Measurements from ENCODE around the gene CDK19.
"Not testable (repeated sequence)": the region's sequence is repeated elsewhere in the genome, so short reads cannot be mapped to it uniquely, and the experiment has no call there.

The CDK19 gene

DNA sequence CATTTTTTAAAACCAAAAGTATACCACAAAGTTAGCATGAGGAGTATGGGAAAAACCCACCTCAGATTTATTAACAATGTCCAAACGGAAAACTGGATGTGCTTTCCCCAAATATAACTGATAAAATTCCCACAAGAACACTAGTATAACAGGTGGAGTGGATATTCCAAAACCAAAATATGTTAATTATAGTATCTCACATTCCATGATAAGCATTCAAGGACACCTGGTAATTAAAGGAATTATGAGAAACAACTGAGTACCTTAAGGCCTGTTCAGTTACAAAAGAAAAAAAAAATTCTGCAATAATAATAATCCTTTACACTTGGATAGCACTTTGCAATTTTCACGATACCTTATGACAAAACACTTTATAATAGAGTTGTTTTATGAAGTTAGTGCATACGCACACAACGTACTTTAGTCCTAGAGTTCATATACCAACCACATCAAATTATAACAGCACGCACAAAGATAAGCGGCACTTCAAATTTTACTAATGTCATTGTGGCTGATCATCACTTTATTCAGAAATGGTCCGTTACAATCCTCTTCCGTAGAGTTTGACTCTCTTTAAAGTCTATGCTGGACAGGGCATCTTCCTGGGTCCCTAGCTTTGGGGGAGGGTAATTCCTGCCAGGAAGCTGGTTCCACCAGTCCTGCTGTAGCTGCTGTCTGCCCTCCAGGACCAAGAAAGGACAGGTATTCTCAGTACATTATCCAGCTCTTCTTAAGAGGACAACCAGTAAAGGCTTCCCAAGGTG lies 1.7 kb downstream of the CDK19 start:
- DNase-seq: no peak

DNA sequence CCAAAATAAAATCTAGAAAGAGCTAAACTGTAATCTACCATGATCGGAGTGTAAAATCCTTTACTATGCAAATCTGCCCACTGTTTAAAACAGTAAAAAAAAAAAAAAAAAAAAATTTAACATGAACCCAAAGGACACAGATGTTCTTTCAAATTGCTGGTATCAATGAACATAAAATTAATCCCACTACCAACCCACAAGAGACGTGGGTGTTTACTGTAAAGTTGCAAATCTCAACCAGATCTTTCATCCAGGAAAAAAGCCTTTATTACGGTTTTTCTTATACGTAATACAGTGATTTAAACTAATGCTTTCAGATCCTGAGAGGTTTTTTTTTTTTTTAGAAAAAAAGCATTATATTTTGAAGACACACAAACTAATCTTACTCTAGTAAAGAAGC lies 2.5 kb downstream of the CDK19 start:
- DNase-seq: no peak

DNA sequence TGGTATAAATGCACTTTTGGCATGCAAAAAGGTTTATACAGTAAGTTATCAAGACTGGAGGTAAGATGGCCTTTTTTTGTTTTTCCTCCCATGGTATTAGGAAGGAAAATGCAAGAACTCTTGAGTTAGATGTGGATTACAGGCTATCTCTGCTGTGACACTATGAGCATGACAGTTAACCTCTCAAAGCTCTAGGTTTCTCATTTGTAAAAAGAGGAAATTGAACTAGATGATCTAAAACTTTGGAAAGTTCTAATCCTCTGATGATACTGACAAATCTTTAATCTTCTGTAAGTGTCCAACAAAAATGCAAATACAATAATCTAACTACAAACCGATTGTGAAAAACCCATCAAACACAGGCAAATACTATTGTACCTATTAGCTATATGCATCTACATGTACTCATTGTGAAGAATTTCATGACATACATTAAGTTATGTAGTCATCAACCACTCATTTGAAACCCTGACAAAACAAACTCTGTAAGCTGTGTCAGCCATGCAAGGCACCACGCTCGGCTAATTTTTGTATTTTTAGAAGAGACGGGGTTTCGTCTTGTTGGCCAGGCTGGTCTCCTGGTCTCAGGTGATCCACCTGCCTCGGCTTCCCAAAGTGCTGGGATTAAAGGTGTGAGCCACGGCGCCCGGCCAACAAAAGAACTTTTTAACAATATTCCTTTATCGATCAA lies 4.2 kb downstream of the CDK19 start:
- no peak for DNase-seq

DNA sequence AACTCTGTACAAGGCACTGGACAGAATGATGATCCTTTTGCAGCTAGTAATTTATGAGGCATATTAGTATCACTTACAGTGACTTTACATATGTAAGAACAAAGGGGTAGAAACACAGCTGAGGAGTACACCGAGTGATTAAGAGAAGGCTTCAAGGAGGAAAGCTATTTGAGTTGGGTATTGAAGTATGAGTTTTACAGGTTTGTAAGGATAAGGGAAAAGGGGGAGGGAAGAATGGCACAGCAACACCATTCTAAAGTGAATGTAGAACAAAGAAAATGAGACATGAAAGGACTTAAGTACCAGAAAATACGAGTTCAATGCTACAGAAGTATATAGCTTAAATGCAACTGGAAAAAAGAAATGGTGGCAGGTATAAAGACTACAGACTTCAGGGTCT lies 5.5 kb downstream of the CDK19 start:
- DNase-seq: no peak

DNA sequence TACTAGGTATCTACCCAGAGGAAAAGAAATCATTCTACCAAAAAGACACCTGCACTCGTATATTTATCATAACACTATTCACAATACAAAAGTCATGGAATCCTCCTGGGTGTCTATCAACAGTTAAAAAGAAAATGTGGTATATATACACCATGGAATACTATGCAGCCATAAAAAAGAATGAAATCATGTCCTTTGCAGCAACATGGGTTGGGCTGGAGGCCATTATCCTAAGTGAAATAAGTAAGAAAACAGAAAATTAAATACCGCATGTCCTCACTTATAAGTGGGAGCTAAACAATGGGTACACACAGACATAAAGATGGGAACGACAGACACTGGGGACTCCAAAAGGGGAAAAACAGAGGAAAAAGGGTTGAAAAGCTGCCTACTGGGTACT lies 13.1 kb downstream of the CDK19 start:
- DNase-seq: not testable (repeated sequence)

DNA sequence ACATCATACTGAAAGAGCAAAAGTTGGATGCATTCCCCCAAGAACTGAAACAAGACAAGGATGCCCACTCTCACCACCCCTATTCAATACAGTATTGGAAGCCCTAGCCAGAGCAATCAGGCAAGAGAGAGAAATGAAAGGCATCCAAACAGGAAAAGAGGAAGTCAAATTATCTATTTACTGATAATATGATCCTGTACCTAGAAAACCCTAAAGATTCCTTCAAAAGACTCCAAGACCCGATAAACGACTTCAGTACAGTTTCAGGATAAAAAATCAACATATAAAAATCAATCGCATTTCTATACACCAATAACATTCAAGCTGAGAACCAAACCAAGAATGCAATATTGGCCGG lies 14.5 kb downstream of the CDK19 start:
- no peak for DNase-seq

DNA sequence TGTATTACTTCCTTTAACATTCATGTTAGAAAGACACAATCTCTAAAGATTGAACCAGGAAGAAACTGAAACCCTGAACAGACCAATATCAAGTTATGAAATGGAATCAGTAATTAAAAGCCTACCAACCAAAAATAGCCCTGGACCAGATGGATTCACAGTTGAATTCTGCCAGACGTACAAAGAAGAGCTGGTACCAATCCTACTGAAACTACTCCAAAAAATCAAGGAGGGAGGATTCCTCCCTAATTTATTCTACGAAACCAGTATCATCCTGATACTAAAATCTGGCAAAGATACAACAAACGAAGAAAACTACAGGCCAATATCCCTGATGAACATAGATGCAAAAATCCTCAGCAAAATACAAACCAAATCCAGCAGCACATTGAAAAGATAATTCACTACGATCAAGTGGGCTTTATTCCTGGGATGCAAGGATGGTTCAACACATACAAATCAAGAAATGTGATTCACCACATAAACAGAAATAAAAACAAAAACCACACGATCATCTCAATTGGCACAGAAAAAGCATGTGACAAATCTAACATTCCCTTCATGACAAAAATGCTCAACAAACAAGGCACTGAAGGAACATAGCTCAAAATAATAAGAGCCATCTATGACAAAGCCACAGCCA lies 15.0 kb downstream of the CDK19 start:
- DNase-seq: no peak

DNA sequence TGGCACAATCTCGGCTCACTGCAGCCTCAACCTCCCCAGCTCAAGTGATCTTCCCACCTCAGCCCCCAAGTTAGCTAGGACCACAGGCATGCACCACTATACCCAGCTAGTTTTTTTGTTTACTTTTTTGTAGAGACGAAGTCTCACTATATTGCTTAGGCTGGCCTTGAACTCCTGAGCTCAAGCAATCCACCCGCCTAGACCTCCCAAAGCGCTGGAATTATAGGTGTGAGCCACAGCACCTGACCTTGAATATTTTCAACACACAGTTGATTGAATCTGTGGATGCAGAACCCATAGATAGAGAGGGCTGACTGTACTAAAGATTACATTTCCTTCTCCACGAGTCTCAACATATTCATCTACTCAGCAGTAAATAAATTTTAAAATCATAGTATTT lies 15.6 kb downstream of the CDK19 start:
- DNase-seq: no peak

DNA sequence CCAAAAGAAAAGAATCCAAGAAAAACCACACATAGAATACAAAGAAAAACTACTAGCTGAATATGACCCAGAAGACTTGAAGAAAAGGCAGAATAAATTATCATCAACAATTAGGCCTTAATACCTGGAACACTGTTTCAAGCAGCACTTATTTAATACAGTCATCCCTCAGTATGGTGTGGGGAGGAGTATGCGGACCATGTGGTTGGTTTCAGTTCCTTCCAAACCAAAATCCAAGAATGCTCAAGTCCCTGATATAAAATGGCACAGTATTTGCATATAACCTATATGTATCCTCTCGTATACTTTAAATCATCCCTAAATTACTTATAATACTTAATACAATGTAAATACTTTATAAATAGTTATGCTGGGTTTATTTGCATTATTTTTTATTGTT lies 16.1 kb downstream of the CDK19 start:
- no peak for DNase-seq

DNA sequence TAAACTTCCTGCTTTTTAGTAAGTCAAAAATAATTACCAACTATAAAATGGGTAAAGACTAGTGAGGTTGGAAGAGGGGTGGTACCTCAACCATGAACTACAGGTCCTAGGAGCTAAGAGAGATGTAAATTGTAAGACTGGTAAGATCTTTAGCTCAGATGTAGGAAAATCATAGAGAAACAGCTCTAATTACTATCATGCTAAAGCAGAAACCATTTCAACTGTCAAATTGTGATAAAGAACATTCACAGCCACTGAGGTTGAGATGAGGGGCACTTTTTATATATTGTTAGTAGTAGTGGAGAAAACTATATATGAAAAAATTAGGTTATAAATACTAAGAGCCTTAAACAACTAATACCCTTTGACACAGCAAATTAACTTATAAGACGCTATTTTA lies 20.0 kb downstream of the CDK19 start:
- no peak for DNase-seq

DNA sequence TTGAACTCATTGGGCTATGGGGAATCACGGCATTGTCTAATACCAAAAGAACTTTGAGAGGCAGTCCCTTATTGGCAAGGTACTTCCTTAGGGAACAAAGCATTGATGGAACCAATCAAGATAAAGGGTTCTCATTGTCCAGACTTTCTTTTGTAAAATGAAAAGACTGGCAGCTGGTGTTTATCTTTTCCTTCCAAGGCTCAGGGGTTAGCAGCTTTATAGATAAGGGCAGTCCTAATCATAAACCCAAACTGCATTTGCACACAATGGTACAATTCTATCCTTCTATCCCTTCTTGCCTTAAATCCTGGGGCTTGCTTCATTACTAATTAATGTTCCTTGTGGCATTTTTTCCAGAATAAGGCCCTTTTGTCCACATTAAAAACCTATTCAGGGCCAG lies 28.6 kb downstream of the CDK19 start:
- DNase-seq: no peak

DNA sequence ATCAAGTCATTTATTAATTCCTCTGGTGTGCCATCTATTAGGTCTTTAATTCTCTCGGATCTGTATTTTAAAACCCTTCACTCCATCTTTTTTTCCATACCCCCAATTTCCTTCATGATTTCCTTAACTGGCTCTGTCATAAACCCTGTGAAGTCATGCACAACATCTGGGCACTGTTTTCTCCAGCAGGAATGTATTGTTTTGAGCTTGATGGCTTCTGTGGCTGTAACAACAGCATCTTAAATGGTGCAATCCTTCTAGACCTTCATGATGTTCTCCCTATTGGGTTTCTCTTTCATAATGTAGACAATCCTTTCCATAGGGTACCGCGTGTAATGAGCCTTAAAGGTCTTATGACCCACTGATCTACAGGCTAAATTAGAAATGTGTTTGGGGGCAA lies 29.0 kb downstream of the CDK19 start:
- DNase-seq: no peak

DNA sequence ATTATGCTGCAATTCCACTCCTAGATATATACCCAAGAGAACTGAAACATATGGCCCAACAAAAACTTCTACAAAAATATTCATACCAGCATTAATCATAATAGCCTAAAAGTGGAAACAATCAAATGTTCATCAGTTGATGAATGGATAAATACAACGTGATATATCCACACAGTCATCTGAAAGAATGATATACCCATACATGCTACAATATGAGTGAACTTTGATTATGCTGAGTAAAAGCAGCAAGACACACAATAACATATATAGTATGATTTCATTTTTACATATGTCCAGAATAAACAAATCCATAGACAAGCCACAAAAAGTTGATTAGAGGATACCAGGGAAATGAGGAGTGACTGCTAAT lies 30.7 kb downstream of the CDK19 start:
- no peak for DNase-seq

DNA sequence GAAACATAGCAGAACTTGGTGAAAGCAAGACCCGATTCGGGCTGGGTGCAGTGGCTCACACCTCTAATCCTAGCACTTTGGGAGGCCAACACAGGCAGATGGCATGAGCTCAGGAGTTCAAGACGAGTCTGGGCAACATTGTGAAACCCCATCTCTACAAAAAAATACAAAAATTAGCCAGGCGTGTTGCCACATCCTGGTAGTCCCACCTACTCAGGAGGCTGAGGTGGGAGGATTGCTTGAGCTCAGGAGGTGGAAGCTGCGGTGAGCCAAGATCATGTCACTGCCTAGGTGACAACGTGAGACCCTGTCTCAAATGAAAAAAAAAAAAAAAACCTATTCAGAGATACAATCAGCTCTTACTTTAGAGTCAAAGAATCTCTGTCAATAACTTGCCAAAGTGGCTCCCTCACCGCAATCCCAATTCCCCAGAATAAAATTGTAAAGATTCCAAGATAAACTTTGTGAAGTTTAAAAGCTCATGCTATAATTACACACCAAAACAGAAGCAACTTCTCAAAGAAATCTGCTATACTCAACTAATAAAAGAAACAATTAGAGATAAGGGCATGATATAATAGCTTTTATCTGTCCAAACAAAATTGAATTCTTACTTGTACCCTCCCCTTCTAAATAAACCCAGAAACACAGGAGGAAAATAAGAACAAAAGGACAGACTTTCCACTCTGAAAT lies 33.6 kb downstream of the CDK19 start:
- no peak for DNase-seq

DNA sequence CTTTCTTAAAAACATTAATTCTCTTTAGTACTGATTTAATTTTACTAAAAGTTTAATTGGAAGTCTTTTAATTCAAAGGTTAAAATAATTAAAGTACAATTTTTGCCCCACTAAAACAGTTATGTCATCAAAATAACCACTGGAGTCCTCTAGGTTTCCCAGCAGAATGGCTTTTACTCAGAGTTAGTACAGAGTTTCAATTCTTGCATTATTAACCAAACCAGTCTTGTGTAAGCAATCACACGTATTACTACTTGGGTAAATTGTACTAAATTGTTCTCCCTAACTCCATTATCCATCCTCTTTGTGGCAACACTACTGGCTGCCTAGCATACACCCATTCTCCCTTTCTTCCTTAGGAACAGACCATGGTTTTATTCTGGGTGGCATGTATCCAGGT lies 36.9 kb downstream of the CDK19 start:
- no peak for DNase-seq

DNA sequence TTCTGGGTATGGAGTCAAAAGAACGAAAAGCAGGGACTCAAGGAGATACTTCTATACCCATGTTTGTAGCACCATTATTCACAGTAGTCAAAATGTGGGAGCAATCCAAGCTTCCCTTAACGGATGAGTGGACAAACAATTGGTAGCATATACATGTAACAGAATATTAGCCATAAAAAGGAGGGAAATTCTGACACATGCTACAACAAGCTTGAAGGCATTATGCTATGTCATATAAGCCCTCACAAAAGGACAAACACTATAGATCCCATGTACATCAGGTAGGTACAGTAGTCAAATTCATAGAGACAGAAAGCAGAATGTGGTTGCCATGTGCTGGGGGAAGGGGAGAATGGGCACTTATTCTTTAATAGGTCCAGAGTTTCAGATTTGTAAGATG lies 37.6 kb downstream of the CDK19 start:
- no peak for DNase-seq

DNA sequence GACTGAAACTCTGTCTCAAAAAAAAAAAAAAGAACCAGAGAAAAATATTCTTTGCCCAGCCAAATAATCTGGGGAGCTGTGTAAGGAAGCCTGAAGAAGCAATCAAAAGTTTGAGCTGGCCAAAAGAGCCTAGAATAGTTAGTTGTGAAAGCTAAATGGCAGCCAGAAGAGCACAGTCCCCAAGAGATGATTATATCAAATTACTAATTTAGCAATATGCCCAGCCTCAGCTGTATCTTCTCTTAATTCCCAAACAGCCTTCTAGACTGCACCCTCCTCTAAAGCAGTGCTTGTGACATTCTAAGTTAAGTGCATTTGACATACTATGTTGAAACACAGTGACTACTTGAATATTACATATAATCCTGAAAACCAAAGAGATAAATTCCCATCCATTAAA lies 38.9 kb downstream of the CDK19 start:
- DNase-seq: no peak

DNA sequence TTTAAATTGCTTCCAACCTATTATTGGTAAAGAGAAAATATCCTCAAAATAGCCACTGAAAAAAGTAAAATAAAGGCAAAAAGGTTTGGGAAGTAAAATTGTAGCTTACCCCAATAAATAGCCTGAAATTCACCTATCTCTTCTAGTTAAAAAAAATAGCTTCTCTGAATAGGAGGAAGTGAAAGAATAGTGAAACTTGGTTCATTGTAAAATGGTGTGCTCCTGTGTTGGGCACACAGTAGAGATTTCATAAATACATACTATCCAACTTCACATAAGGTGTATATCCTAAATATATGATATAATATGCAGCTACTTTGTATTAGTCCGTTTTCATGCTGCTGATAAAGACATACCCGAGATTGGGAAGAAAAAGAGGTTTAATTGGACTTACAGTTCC lies 45.3 kb downstream of the CDK19 start:
- DNase-seq: no peak

DNA sequence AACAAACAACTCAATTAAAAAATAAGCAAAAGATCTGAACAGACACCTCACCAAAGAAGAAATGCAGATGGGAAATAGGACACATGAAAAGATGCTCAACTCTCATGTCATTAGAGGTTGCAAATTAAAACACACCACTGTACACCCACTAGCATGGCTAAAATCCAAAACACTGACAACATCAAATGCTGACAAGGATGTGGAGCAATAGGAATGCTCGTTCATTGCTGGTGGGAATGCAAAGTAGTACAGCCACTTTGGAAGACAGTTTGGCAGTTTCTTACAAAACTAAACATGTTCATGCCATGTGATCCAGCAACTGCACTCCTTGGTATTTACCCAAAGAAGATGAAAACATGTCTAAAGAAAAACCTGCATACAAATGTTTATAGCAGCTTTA lies 47.2 kb downstream of the CDK19 start:
- DNase-seq: no peak

DNA sequence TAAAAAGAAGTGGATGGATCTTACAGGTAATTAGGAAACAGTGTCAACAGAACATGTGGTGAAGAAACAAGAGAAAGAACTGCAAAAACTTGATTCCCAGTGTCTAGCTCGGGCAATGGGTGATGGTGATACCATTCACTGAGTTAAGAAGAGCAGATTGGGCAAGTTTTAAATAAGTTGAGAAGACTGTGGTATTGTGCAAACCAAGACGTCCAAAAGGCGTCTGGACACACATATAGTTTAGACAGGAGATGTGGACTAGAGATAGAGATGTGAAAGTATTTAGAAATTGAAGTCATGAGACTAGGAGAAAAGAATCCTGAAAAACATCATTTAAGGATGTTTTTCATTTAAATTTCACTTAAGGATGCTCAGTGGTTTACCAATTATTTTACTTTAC lies 53.9 kb downstream of the CDK19 start:
- no peak for DNase-seq

DNA sequence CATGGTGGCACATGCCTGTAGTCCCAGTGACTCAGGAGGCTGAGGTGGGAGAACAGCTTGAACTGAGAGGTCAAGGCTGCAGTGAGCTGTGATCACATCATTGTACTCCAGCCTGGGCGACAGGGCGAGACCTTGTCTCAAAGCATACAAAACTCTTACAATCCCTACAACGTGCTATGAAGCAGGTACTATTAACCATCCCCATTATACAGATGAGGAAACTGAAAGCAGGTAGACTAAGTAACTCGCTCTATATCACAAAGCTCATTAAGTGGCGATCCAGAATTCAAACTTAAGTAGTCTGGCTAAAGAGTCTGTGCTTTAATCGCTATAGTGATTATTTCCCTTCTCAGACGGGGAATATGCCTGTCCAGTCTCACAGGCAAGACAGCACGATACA lies 54.7 kb downstream of the CDK19 start:
- no peak for DNase-seq

DNA sequence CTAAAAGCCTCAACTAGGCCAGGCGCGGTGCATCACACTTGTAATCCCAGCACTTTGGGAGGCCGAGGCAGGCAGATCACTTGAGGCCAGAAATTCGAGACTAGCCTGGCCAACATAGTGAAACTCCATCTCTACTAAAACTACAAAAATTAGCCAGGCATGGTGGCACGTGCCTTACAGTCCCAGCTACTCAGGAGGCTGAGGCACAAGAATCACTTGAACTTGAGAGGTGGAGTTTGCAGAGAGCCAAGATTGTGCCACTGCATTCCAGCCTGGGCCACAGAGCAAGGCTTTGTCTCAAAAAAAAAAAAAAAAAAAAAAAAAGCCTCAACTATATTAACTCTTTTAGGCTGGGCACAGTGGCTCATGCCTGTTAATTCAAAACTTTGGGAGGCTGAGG lies 55.2 kb downstream of the CDK19 start:
- not testable (repeated sequence) for DNase-seq

DNA sequence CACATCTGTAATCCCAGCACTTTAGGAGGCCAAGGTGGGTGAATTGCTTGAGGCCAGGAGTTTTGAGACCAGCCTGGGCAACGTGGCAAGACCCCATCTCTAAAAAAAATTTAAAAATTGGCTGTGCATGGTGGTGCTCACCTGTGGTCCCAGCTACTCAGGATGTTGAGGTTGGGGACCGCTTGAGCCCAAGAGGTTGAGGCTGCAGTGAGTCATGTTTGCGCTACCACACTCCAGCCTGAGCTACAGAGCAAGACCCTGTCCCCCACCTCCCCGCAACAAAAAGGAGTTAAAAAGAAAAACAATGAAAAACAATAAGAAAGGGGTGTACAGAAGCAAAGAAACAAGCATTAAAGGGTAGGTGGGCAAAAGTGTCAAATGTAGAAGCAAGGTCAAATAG lies 57.3 kb downstream of the CDK19 start:
- DNase-seq: no peak

DNA sequence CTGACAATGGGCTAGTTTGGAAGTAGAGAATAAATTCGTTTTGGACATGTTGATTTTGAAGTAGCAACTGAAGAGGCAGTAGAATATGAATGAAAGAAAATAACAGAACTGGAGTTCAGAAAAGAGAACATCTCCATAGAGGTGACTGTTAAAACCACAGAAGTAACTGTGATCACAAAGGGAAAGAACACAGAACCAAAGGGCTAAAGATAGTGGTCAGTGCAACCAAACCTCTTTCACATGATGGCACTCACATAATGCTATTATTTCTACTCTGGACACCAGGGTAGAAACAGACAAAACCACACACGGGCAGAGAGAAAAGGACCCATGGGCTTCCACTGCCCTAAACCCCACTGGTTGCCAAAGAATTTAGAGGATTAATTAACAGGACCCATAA lies 58.5 kb downstream of the CDK19 start:
- DNase-seq: no peak

All from NCI-H1417 treated with DMSO at 0.1 percent for 48 hours (cell line).